HCT116 (cell line): ENCODE results near the gene TUBB1. TPM values are rescaled to one million over a fixed set of nuclear protein-coding genes. Genes with fewer than 3 reads are reported as not detected.

Source experiments
- ATAC-seq: fragments of 200-7000 bp; cut with Tn5 transposase; 2 replicates; pipeline ENCODE4 v1.9.1; 2020; ENCODE audit warnings: mild to moderate bottlenecking, moderate library complexity
- BruUV-seq: library from RNA; stranded (reverse); fragments of 400-500 nt; replicated peaks from 2 replicates; lab custom pipeline; 2021; lab: Mats Ljungman, UMichigan
- CTCF ChIA-PET: fragments of 300-600 bp; sonication (Branson Sonifier 250); formaldehyde crosslinking; loops from one replicate; lab custom pipeline; 2021; ENCODE audit warnings: antibody characterized with exemption; lab: Charles Lee
- POLR2A ChIA-PET: fragments of 300-600, 350-600 bp; sonication (Branson Sonifier 250); formaldehyde crosslinking; loops from one replicate; lab custom pipeline; 2021; ENCODE audit warnings: antibody characterized with exemption; lab: Charles Lee
- RAD21 ChIA-PET, 2 experiments: fragments of 300-600 bp; sonication (Branson Sonifier 250); formaldehyde crosslinking; loops; one replicate each; lab custom pipeline; 2023; ENCODE audit warnings: low total read pairs in 2 of 2; ENCODE audit not compliant: uncharacterized antibody in 2 of 2, unreplicated experiment in 2 of 2, low non-redundant PET in 1 of 2; lab: Charles Lee
- DNase-seq: peaks from one replicate; pipeline ENCODE4 v3.0.0-alpha.2; 2010; ENCODE audit warnings: low read depth, low spot score
- H2AFZ ChIP-seq: fragments of 200-600 bp; shearing (Covaris generic), sonication (generic); 2 replicates; pipeline ENCODE4 v1.6.1; 2017; ENCODE audit warnings: low read depth, mixed run types, mixed read lengths, antibody characterized with exemption, low read length; ENCODE audit not compliant: poor library complexity, severe bottlenecking
- H3K27ac ChIP-seq: 2 replicates; pipeline ENCODE4 v1.5.1; 2012; ENCODE audit warnings: low read depth, low read length
- H3K27me3 ChIP-seq: fragments of 200-600 bp; sonication (generic); 2 replicates; pipeline ENCODE4 v1.6.1; 2016; ENCODE audit warnings: mixed run types, low read length, mixed read lengths; ENCODE audit not compliant: insufficient read depth
- H3K36me3 ChIP-seq, 2 experiments: fragments of 200-500 bp in 1 of 2; fragments of 200-600 bp in 1 of 2; sonication (Bioruptor generic) in 1 of 2; sonication (generic) in 1 of 2; 2 replicates each; pipeline versions ENCODE4 v1.5.1 to v1.6.1; 2014 to 2016; ENCODE audit warnings: low read length in 2 of 2, inconsistent platforms in 1 of 2, mixed read lengths in 1 of 2, mixed run types in 1 of 2; ENCODE audit not compliant: insufficient read depth in 2 of 2, control insufficient read depth in 1 of 2
- H3K4me1 ChIP-seq, 2 experiments: fragments of 200-600 bp in 1 of 2; sonication (generic) in 1 of 2; 2 replicates each; pipeline versions ENCODE4 v1.5.1 to v1.6.1; 2012 to 2017; ENCODE audit warnings: low read length in 2 of 2, inconsistent platforms in 1 of 2, mild to moderate bottlenecking in 1 of 2, mixed read lengths in 1 of 2, mixed run types in 1 of 2, moderate library complexity in 1 of 2; ENCODE audit not compliant: insufficient read depth in 2 of 2, control insufficient read depth in 1 of 2
- H3K4me2 ChIP-seq: fragments of 200-600 bp; sonication (generic); 2 replicates; pipeline ENCODE4 v1.6.1; 2017; ENCODE audit warnings: mixed run types, low read length, mixed read lengths
- H3K4me3 ChIP-seq, 2 experiments: fragments of 200-600 bp in 1 of 2; sonication (generic) in 1 of 2; replicated peaks in 1 of 2; 2 replicates each; pipeline ENCODE4 v1.5.1; 2011 to 2016; ENCODE audit warnings: low read length in 2 of 2, control low read depth in 1 of 2, low read depth in 1 of 2, mild to moderate bottlenecking in 1 of 2, mixed read lengths in 1 of 2, mixed run types in 1 of 2
- H3K79me2 ChIP-seq: fragments of 200-600 bp; sonication (generic); 2 replicates; pipeline ENCODE4 v1.6.1; 2017; ENCODE audit warnings: mild to moderate bottlenecking, mixed run types, low read length, moderate library complexity, mixed read lengths; ENCODE audit not compliant: insufficient read depth
- H3K9ac ChIP-seq: fragments of 200-600 bp; sonication (generic); 2 replicates; pipeline ENCODE4 v1.6.1; 2016; ENCODE audit warnings: low read length, mixed read lengths
- H3K9me2 ChIP-seq: fragments of 200-600 bp; sonication (generic), shearing (Covaris generic); 2 replicates; pipeline ENCODE4 v1.6.1; 2017; ENCODE audit warnings: mixed run types, mild to moderate bottlenecking, moderate library complexity; ENCODE audit not compliant: insufficient read depth
- H3K9me3 ChIP-seq, 2 experiments: fragments of 200-500 bp in 1 of 2; fragments of 200-600 bp in 1 of 2; sonication (Bioruptor generic) in 1 of 2; sonication (generic) in 1 of 2; 2 replicates each; pipeline ENCODE4 v1.6.1; 2014 to 2017; ENCODE audit warnings: low read length in 2 of 2, mixed read lengths in 2 of 2, inconsistent platforms in 1 of 2, low read depth in 1 of 2, mild to moderate bottlenecking in 1 of 2, mixed run types in 1 of 2, moderate library complexity in 1 of 2; ENCODE audit not compliant: control insufficient read depth in 1 of 2, insufficient read depth in 1 of 2
- H4K20me1 ChIP-seq: fragments of 200-600 bp; sonication (generic), shearing (Covaris generic); 2 replicates; pipeline ENCODE4 v1.6.1; 2017; ENCODE audit warnings: mixed run types, mild to moderate bottlenecking, moderate library complexity; ENCODE audit not compliant: insufficient read depth
- ATF3 ChIP-seq: IDR thresholded peaks from 2 replicates; pipeline ENCODE4 v1.6.1; 2012
- ELF1 ChIP-seq: IDR thresholded peaks from 2 replicates; pipeline ENCODE4 v1.6.1; 2012; ENCODE audit warnings: low read depth, borderline replicate concordance
- EZH2 ChIP-seq: fragments of 200-600 bp; sonication (generic); IDR thresholded peaks from 2 replicates; pipeline ENCODE4 v1.6.1; 2017; ENCODE audit warnings: antibody characterized with exemption, mixed run types
- FOSL1 ChIP-seq: IDR thresholded peaks from 2 replicates; pipeline ENCODE4 v1.6.1; 2012; ENCODE audit warnings: low read depth
- JUND ChIP-seq: IDR thresholded peaks from 2 replicates; pipeline ENCODE4 v1.6.1; 2012
- REST ChIP-seq: IDR thresholded peaks from 2 replicates; pipeline ENCODE4 v1.6.1; 2012; ENCODE audit warnings: low read depth
- TCF7L2 ChIP-seq: IDR thresholded peaks from 2 replicates; pipeline ENCODE4 v1.7.0; 2011; ENCODE audit warnings: borderline replicate concordance, inconsistent platforms; ENCODE audit not compliant: insufficient read depth, insufficient read length; ENCODE audit errors: extremely low read depth
- ZFX ChIP-seq: fragments of 450-650 bp; IDR thresholded peaks from 2 replicates; pipeline ENCODE4 v1.6.1; 2017
- intact Hi-C: fragments of 100-400 bp; cut with micrococcal nuclease; formaldehyde crosslinking; loops from 2 replicates; pipeline ENCODE4 v1.10.0; 2022
- total RNA-seq: library from RNA; stranded (reverse); gene quantifications from one replicate; pipeline ENCODE4 v1.2.1, GENCODE V29; 2021; ENCODE audit not compliant: unreplicated experiment
- TF ChIP-seq, protein P1 (sequence below): IDR thresholded peaks from 2 replicates; pipeline ENCODE4 v1.6.1; 2012

TUBB1 gene
- total RNA-seq, 1 experiment from 2014 or later, result not detected

GRCh38 chr20:58992911-58993310, 26.3 kb upstream of the TUBB1 start:
- Histone ChIP-seq H3K9ac (no peak overlapping the region), H3K36me3 (peaks cover 81 to 91% of the 10 kb centered on the region in 2 experiments), H3K4me3 (no peak overlapping the region), H3K4me1 (no peaks in the 10 kb centered on the region), H3K79me2 (peaks cover 16% of the 10 kb centered on the region; the same call in 1 of the 2 replicates), H4K20me1 (no peaks in the 10 kb centered on the region), H3K9me2 (no peaks in the 10 kb centered on the region), H2AFZ (no peak overlapping the region), H3K9me3 (no peaks in the 10 kb centered on the region), H3K4me2 (no peak overlapping the region), H3K27me3 (no peaks in the 10 kb centered on the region), H3K27ac (no peak overlapping the region)
- intact Hi-C loops, result no loop called here
- TF ChIP-seq ELF1 (no peak), JUND (no peak), FOSL1 (no peak), ZFX (no peak), EZH2 (no peak), REST (no peak), ATF3 (no peak), TCF7L2 (no peak)
- TF ChIP-seq, protein P1, sequence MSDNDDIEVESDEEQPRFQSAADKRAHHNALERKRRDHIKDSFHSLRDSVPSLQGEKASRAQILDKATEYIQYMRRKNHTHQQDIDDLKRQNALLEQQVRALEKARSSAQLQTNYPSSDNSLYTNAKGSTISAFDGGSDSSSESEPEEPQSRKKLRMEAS, result no peak
- BruUV-seq, result no TSS peak
- CTCF ChIA-PET, result no interaction called here
- POLR2A ChIA-PET, result no interaction called here
- DNase-seq, result no peak
- RAD21 ChIA-PET, result interaction anchor here in 1 of 2 experiments (0.6 kb wide), 1 partner anchor 291 kb away, joined by 4 read pairs; no protein-coding TSS in a partner anchor
- ATAC-seq, result no peak
